ENCODE results near the gene ACTL7A.

DNA sequence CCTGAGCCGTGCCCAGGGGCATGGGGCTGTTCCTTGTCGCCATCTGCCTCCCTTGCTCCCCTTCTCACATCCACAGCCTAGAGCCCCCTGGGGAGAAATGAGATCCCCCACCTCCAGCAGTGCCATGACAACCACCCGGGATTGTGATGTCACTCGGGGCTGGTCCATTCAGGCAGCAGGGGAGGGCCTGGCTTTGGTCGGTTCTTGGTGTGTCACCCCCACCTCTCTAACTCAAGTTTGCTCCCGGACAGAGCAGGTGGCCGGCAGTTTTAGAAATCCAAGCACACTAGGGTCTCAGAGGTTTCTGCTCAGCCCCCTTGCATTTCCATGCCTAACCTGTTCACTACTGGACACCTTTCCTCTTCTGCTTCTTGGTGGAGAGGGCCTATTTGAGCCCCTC lies 6.2 kb upstream of the ACTL7A start, which contains the start of gene ACTL7B:
- TF ChIP-seq, protein P1, sequence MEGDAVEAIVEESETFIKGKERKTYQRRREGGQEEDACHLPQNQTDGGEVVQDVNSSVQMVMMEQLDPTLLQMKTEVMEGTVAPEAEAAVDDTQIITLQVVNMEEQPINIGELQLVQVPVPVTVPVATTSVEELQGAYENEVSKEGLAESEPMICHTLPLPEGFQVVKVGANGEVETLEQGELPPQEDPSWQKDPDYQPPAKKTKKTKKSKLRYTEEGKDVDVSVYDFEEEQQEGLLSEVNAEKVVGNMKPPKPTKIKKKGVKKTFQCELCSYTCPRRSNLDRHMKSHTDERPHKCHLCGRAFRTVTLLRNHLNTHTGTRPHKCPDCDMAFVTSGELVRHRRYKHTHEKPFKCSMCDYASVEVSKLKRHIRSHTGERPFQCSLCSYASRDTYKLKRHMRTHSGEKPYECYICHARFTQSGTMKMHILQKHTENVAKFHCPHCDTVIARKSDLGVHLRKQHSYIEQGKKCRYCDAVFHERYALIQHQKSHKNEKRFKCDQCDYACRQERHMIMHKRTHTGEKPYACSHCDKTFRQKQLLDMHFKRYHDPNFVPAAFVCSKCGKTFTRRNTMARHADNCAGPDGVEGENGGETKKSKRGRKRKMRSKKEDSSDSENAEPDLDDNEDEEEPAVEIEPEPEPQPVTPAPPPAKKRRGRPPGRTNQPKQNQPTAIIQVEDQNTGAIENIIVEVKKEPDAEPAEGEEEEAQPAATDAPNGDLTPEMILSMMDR (IDR thresholded peaks at IDR 0.05 in 8 of 11, conservative IDR thresholded peaks at IDR 0.05 in 3 of 11), result no peak
- no peak for TF ChIP-seq POLR2AphosphoS5 (IDR thresholded peaks at IDR 0.05)
